ENCODE measurements around the gene TEKT4.
"Not testable (repeated sequence)": the region's sequence is repeated elsewhere in the genome, so short reads cannot be mapped to it uniquely, and the experiment has no call there.

The TEKT4 gene

GRCh38 chr2:94871226-94872087, at the start of gene TEKT4:
Gene TEKT4, plus strand, starts transcription at chr2:94871430. Its CDS starts 150 bp downstream, at chr2:94871580.
- no peak for DNase-seq

GRCh38 chr2:94839224-94839623, 32.0 kb upstream of the TEKT4 start:
- DNase-seq: not testable (repeated sequence)

GRCh38 chr2:94856856-94857255, 14.4 kb upstream of the TEKT4 start:
- not testable (repeated sequence) for DNase-seq

GRCh38 chr2:94857367-94858162, 13.7 kb upstream of the TEKT4 start:
- DNase-seq: not testable (repeated sequence)

- not testable (repeated sequence) for DNase-seq
Measured at GRCh38 chr2:94858163-94858888, 12.9 kb upstream of the TEKT4 start.

GRCh38 chr2:94861308-94862152, 9.7 kb upstream of the TEKT4 start:
- DNase-seq: no peak

GRCh38 chr2:94862903-94863302, 8.3 kb upstream of the TEKT4 start:
- DNase-seq: not testable (repeated sequence)

- no peak for DNase-seq
Measured at GRCh38 chr2:94869131-94869530, 2.1 kb upstream of the TEKT4 start.

- no peak for DNase-seq
Measured at GRCh38 chr2:94869552-94870439, 1.4 kb upstream of the TEKT4 start.

- no peak for DNase-seq
Measured at GRCh38 chr2:94870440-94871225, 597 bp upstream of the TEKT4 start.

- no peak for DNase-seq
Measured at GRCh38 chr2:94872088-94872618, 923 bp downstream of the TEKT4 start.

- no peak for DNase-seq
Measured at GRCh38 chr2:94872676-94873361, 1.6 kb downstream of the TEKT4 start.

- DNase-seq: no peak
Measured at GRCh38 chr2:94873362-94874276, 2.4 kb downstream of the TEKT4 start.

- peak; percentile 57 for DNase-seq
Measured at GRCh38 chr2:94874277-94874997, 3.2 kb downstream of the TEKT4 start.

- DNase-seq: no peak
Measured at GRCh38 chr2:94875064-94875819, 4.0 kb downstream of the TEKT4 start.

- DNase-seq: no peak
Measured at GRCh38 chr2:94875820-94876522, 4.7 kb downstream of the TEKT4 start.
